HepG2 (cell line): ENCODE data around the gene TRIM2. TPM values are rescaled to one million over a fixed set of nuclear protein-coding genes. Genes with fewer than 3 reads are reported as not detected.

Experiments
- ATAC-seq: fragments of 200-7000 bp; cut with Tn5 transposase; 3 replicates; pipeline ENCODE4 v1.9.1; 2020; ENCODE audit warnings: mild to moderate bottlenecking, moderate library complexity
- BruUV-seq: library from RNA; stranded (reverse); fragments of 400-500 nt; replicated peaks from 2 replicates; lab custom pipeline; 2021; lab: Mats Ljungman, UMichigan
- CTCF ChIA-PET: fragments of 300-600 bp; formaldehyde crosslinking; extraction: SDS; loops from one replicate; lab custom pipeline; 2021; ENCODE audit warnings: low total read pairs, inconsistent platforms, low intra/inter-chr PET ratio; lab: Yijun Ruan, JAX
- POLR2A ChIA-PET: fragments of 350-600 bp; sonication (Branson Sonifier 250); formaldehyde crosslinking; loops from one replicate; lab custom pipeline; 2020; ENCODE audit warnings: antibody characterized with exemption, inconsistent platforms; lab: Yijun Ruan, JAX
- DNase-seq: peaks from one replicate; pipeline ENCODE4 v3.0.0-alpha.2; 2015; ENCODE audit warnings: low spot score
- FAIRE-seq: peaks from 3 replicates; lab custom pipeline; 2011; peaks lifted over from hg19 to GRCh38; lab: Jason Lieb, UNC
- H2AFZ ChIP-seq: one replicate; pipeline ENCODE4 v1.6.1; 2011; ENCODE audit warnings: low read length, inconsistent platforms
- H3K27ac ChIP-seq: fragments of 300-600 bp; 3 replicates; pipeline ENCODE4 v1.8.0; 2011; ENCODE audit warnings: mixed run types, mild to moderate bottlenecking, mixed read lengths, low read length, inconsistent platforms; ENCODE audit not compliant: insufficient read depth; ENCODE audit errors: extremely low read length
- H3K27me3 ChIP-seq, 2 experiments: fragments of 200-600 bp in 1 of 2; 2 replicates in 1 of 2; 3 replicates in 1 of 2; pipeline versions ENCODE4 v1.6.0 to v1.8.0; 2011; ENCODE audit warnings: low read length in 2 of 2, mild to moderate bottlenecking in 2 of 2, moderate library complexity in 2 of 2, inconsistent platforms in 1 of 2; ENCODE audit not compliant: insufficient read depth in 2 of 2, control insufficient read depth in 1 of 2
- H3K36me3 ChIP-seq, 2 experiments: fragments of 200-600 bp in 1 of 2; replicated peaks in 1 of 2; 2 replicates in 1 of 2; 3 replicates in 1 of 2; pipeline versions ENCODE4 v1.5.1 to v1.8.0; 2011; ENCODE audit warnings: low read length in 2 of 2, inconsistent platforms in 1 of 2; ENCODE audit not compliant: insufficient read depth in 2 of 2, control insufficient read depth in 1 of 2
- H3K4me1 ChIP-seq: 2 replicates; pipeline ENCODE4 v1.5.1; 2012; ENCODE audit warnings: low read length, inconsistent platforms; ENCODE audit not compliant: insufficient read depth
- H3K4me2 ChIP-seq: 2 replicates; pipeline ENCODE4 v1.6.0; 2011; ENCODE audit warnings: low read depth, low read length, inconsistent platforms
- H3K4me3 ChIP-seq, 3 experiments: fragments of 200-600 bp in 1 of 3; sonication (generic), shearing (Covaris generic) in 1 of 3; replicated peaks in 1 of 3; 2 replicates each; pipeline ENCODE4 v1.5.1; 2011 to 2016; ENCODE audit warnings: low read length in 3 of 3, inconsistent platforms in 2 of 3, low read depth in 2 of 3, mild to moderate bottlenecking in 2 of 3, control low read depth in 1 of 3, mixed read lengths in 1 of 3; ENCODE audit not compliant: insufficient read depth in 1 of 3
- H3K79me2 ChIP-seq: one replicate; pipeline ENCODE4 v1.6.1; 2011; ENCODE audit warnings: low read length, inconsistent platforms; ENCODE audit not compliant: insufficient read depth
- H3K9ac ChIP-seq: 2 replicates; pipeline ENCODE4 v1.6.0; 2011; ENCODE audit warnings: mild to moderate bottlenecking, low read depth, low read length, inconsistent platforms; ENCODE audit not compliant: insufficient read depth
- H3K9me3 ChIP-seq: 2 replicates; pipeline ENCODE4 v1.5.1; 2012; ENCODE audit warnings: mild to moderate bottlenecking, low read length
- H4K20me1 ChIP-seq: 2 replicates; pipeline ENCODE4 v1.6.0; 2011; ENCODE audit warnings: inconsistent platforms, mild to moderate bottlenecking, low read length, moderate library complexity; ENCODE audit not compliant: insufficient read depth
- HMG20A ChIP-seq: IDR thresholded peaks from 2 replicates; pipeline ENCODE4 v1.6.1; 2016; ENCODE audit warnings: borderline replicate concordance
- HNF4A ChIP-seq: sonication (generic); formaldehyde crosslinking; IDR thresholded peaks from 2 replicates; pipeline ENCODE4 v1.4.0; 2020; ENCODE audit warnings: missing genetic modification reagents
- KDM5B ChIP-seq: sonication (generic); formaldehyde crosslinking; IDR thresholded peaks from 2 replicates; pipeline ENCODE4 v1.4.0; 2020; ENCODE audit warnings: missing genetic modification reagents, mild to moderate bottlenecking, borderline replicate concordance
- MEIS1 ChIP-seq: sonication (generic); formaldehyde crosslinking; IDR thresholded peaks from 2 replicates; pipeline ENCODE4 v1.9.0; 2021; ENCODE audit warnings: mild to moderate bottlenecking, missing genetic modification reagents, moderate library complexity, borderline replicate concordance
- MIER3 ChIP-seq: IDR thresholded peaks from 2 replicates; pipeline ENCODE4 v1.6.1; 2016; ENCODE audit warnings: missing compliant biosample characterization, borderline replicate concordance
- PRMT3 ChIP-seq: sonication (generic); formaldehyde crosslinking; IDR thresholded peaks from 2 replicates; pipeline ENCODE4 v1.8.1; 2022; ENCODE audit warnings: low read depth, mild to moderate bottlenecking, moderate library complexity, missing genetic modification reagents, borderline replicate concordance
- TCF7L2 ChIP-seq: IDR thresholded peaks from 2 replicates; pipeline ENCODE4 v1.6.1; 2011; ENCODE audit warnings: mild to moderate bottlenecking, low read depth, low read length, moderate library complexity
- ZGPAT ChIP-seq: IDR thresholded peaks from 2 replicates; pipeline ENCODE4 v1.6.1; 2016; ENCODE audit warnings: mild to moderate bottlenecking
- ZNF281 ChIP-seq: sonication (generic); formaldehyde crosslinking; IDR thresholded peaks from 2 replicates; pipeline ENCODE4 v1.4.0; 2020; ENCODE audit warnings: missing genetic modification reagents, borderline replicate concordance
- ZNF562 ChIP-seq: sonication (generic); formaldehyde crosslinking; IDR thresholded peaks from 2 replicates; pipeline ENCODE4 v1.8.0; 2022; ENCODE audit warnings: missing genetic modification reagents, borderline replicate concordance
- ZNF570 ChIP-seq: sonication (generic); formaldehyde crosslinking; IDR thresholded peaks from 2 replicates; pipeline ENCODE4 v1.4.0; 2020; ENCODE audit warnings: mild to moderate bottlenecking, missing genetic modification reagents, borderline replicate concordance
- ZNF652 ChIP-seq: IDR thresholded peaks from 2 replicates; pipeline ENCODE4 v1.6.1; 2016; ENCODE audit warnings: low read depth, borderline replicate concordance
- ZNF781 ChIP-seq: sonication (generic); formaldehyde crosslinking; IDR thresholded peaks from 2 replicates; pipeline ENCODE4 v1.5.1; 2020; ENCODE audit warnings: borderline replicate concordance, mild to moderate bottlenecking, missing genetic modification reagents; ENCODE audit errors: not compliant biosample characterization
- WGBS: methylation state at CpG from one replicate; pipeline ENCODE4 v1.1.6; 2017; ENCODE audit warnings: low lambda C conversion rate; 5-methylcytosine and 5-hydroxymethylcytosine counted together
- in situ Hi-C: cut with HindIII; loops from 2 replicates; pipeline ENCODE4 v1.10.0; 2017; ENCODE audit warnings: low pct_unique_long_range_greater_than_20kb; ENCODE audit not compliant: extremely low pct_ligation_motif_present
- intact Hi-C: fragments of 100-400 bp; cut with micrococcal nuclease; formaldehyde crosslinking; loops from one replicate; pipeline ENCODE4 v1.10.0; 2022; ENCODE audit not compliant: unreplicated experiment
- polyA plus RNA-seq, 8 experiments: library from polyadenylated mRNA; depleted of rRNA in 3 of 8; stranded (reverse) in 7 of 8; unstranded in 1 of 8; fragments of >200 nt; fragmentation: Illumina TruSeq in 4 of 8; extraction: Trizol in 4 of 8; gene quantifications; 2 replicates each; pipeline versions ENCODE4 v1.2.1 to v1.2.3, GENCODE V29; 2011 to 2016; ENCODE audit warnings: low read depth in 4 of 8, missing spikeins in 1 of 8, mixed read lengths in 1 of 8; ENCODE audit not compliant: insufficient read depth in 1 of 8
- total RNA-seq, 5 experiments: library from RNA; depleted of rRNA; stranded (reverse); fragments of >200 nt; fragmentation: Illumina TruSeq; extraction: Trizol; gene quantifications; 2 replicates each; pipeline ENCODE4 v1.2.3, GENCODE V29; 2016; ENCODE audit warnings: low read depth in 1 of 5

The TRIM2 gene
- total and polyA plus RNA-seq, 2 of the 13 experiments (the other 11 are each of a cell fraction or from before 2014, with no cell fraction given), result 2.1 to 4.2 TPM

- Histone ChIP-seq H3K9me3 (no peaks in the 10 kb centered on the region), H3K36me3 (peaks cover 1 to 15% of the 10 kb centered on the region in 2 experiments; a peak in 4 of 5 replicates), H3K27ac (no peak overlapping the region), H3K79me2 (no peaks in the 10 kb centered on the region), H3K4me2 (no peak overlapping the region), H2AFZ (no peak overlapping the region), H4K20me1 (no peaks in the 10 kb centered on the region), H3K4me3 (no peak overlapping the region), H3K4me1 (no peaks in the 10 kb centered on the region), H3K27me3 (no peaks in the 10 kb centered on the region), H3K9ac (no peak overlapping the region)
- BruUV-seq, result no TSS peak
- FAIRE-seq, result no peak
- intact Hi-C loops (no loop called here), in situ Hi-C loops (no loop called here)
- DNase-seq, result no peak
- whole genome bisulfite sequencing, result 96% methylated on average over 4 of the region's 4 CpGs
- ChIA-PET CTCF (no interaction called here), POLR2A (no interaction called here)
- TF ChIP-seq MIER3 (CRISPR knock-in tag) (no peak), ZNF781 (no peak), HNF4A (CRISPR knock-in tag) (no peak), ZGPAT (CRISPR knock-in tag) (no peak), PRMT3 (CRISPR knock-in tag) (no peak), ZNF652 (no peak), KDM5B (no peak), TCF7L2 (no peak), ZNF562 (CRISPR knock-in tag) (no peak), MEIS1 (no peak), ZNF570 (no peak), HMG20A (CRISPR knock-in tag) (no peak), ZNF281 (CRISPR knock-in tag) (no peak)
- ATAC-seq, result no peak
Observed at GRCh38 chr4:153364061-153364460, 159.8 kb downstream of the TRIM2 start.
